Measurements from ENCODE around the gene THBS3. TPM values are rescaled to one million over a fixed set of nuclear protein-coding genes. Genes with fewer than 3 reads are reported as not detected.

Gene THBS3
- total and polyA plus RNA-seq, 2 of the 13 experiments (the other 11 are each of a cell fraction or from before 2014, with no cell fraction given) = 0.86 to 3.6 TPM

DNA sequence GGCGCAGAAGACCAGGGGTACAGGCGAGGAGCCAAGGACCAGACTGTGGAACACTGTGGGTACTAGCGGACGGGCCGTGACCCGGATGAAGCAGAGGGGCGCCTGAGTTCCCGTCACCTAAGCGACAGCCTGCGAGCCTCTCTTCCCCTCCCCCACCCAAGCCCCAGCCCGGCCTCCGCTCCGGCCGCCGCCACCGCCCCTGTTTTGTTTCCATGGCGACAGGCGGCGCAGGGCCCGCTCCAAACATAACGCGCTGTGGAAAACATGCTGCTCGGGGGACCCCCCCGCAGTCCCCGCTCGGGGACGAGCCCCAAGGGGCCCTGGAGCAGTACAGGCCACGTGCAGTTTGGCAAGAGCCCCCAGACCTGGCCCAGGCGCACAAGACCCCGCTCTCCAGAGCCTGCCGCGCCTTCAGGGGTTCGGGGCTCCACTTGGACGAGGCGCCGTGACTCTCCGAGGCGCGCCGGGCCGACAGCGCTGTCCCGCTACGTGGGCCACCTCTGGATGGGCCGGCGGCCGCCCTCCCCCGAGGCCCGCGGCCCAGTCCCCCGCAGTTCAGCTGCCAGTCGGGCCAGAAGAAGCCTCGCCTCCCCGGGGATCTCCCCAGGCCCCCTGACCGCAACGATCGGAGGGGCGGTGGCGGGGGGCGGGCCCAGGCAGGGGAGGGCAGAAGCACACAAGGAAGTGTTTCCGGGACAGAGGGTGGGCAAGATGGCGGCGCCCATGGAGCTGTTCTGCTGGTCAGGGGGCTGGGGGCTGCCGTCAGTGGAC is 1.0 kb upstream of the THBS3 start, which contains the start of gene MTX1 (continued):
- TF ChIP-seq ZNF235 (CRISPR knock-in tag; IDR thresholded peaks at IDR 0.05; ENCODE audit: borderline replicate concordance) = no peak
- no peak for TF ChIP-seq ZNF878 (CRISPR knock-in tag; IDR thresholded peaks at IDR 0.05)
- no peak for TF ChIP-seq ZNF33A (CRISPR knock-in tag; IDR thresholded peaks at IDR 0.05; ENCODE audit: borderline replicate concordance)
- no peak for TF ChIP-seq HNRNPL (IDR thresholded peaks at IDR 0.05; ENCODE audit: low read depth, low read length)
- TF ChIP-seq CENPT (CRISPR knock-in tag; IDR thresholded peaks at IDR 0.05; ENCODE audit: low read depth) = no peak
- TF ChIP-seq RXRA (CRISPR knock-in tag; IDR thresholded peaks at IDR 0.05) = no peak
- TF ChIP-seq KDM3A (CRISPR knock-in tag; IDR thresholded peaks at IDR 0.05; ENCODE audit: low read depth) = no peak
- TF ChIP-seq ZNF75D (CRISPR knock-in tag; IDR thresholded peaks at IDR 0.05; ENCODE audit: borderline replicate concordance) = no peak
- TF ChIP-seq MIXL1 (CRISPR knock-in tag; IDR thresholded peaks at IDR 0.05) = no peak
- TF ChIP-seq, protein P1, sequence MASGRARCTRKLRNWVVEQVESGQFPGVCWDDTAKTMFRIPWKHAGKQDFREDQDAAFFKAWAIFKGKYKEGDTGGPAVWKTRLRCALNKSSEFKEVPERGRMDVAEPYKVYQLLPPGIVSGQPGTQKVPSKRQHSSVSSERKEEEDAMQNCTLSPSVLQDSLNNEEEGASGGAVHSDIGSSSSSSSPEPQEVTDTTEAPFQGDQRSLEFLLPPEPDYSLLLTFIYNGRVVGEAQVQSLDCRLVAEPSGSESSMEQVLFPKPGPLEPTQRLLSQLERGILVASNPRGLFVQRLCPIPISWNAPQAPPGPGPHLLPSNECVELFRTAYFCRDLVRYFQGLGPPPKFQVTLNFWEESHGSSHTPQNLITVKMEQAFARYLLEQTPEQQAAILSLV (CRISPR knock-in tag; IDR thresholded peaks at IDR 0.05; ENCODE audit: borderline replicate concordance) = 0 out of 2 replicates have a peak, but pooled peaks have one; percentile 29
- TF ChIP-seq ZZZ3 (CRISPR knock-in tag; IDR thresholded peaks at IDR 0.05; ENCODE audit: borderline replicate concordance) = no peak
- TF ChIP-seq SOX5 (CRISPR knock-in tag; IDR thresholded peaks at IDR 0.05; ENCODE audit: borderline replicate concordance) = no peak
- TF ChIP-seq, protein P2, sequence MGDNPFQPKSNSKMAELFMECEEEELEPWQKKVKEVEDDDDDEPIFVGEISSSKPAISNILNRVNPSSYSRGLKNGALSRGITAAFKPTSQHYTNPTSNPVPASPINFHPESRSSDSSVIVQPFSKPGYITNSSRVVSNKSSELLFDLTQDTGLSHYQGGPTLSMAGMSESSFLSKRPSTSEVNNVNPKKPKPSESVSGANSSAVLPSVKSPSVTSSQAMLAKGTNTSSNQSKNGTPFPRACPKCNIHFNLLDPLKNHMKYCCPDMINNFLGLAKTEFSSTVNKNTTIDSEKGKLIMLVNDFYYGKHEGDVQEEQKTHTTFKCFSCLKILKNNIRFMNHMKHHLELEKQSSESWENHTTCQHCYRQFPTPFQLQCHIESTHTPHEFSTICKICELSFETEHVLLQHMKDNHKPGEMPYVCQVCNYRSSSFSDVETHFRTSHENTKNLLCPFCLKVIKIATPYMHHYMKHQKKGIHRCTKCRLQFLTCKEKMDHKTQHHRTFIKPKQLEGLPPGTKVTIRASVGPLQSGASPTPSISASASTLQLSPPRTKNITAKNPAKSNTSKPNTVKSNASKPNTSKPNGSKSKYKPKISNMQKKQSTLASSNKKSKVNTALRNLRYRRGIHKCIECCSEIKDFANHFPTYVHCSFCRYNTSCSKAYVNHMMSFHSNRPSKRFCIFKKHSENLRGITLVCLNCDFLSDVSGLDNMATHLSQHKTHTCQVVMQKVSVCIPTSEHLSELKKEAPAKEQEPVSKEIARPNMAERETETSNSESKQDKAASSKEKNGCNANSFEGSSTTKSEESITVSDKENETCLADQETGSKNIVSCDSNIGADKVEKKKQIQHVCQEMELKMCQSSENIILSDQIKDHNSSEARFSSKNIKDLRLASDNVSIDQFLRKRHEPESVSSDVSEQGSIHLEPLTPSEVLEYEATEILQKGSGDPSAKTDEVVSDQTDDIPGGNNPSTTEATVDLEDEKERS (CRISPR knock-in tag; IDR thresholded peaks at IDR 0.05) = no peak
- TF ChIP-seq ZSCAN30 (CRISPR knock-in tag; IDR thresholded peaks at IDR 0.05) = no peak
- TF ChIP-seq, protein P3, sequence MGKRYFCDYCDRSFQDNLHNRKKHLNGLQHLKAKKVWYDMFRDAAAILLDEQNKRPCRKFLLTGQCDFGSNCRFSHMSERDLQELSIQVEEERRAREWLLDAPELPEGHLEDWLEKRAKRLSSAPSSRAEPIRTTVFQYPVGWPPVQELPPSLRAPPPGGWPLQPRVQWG (CRISPR knock-in tag; IDR thresholded peaks at IDR 0.05; ENCODE audit: borderline replicate concordance, low read depth) = no peak
- TF ChIP-seq ZBTB8A (CRISPR knock-in tag; IDR thresholded peaks at IDR 0.05; ENCODE audit: borderline replicate concordance, low read depth) = no peak
- TF ChIP-seq, protein P4, sequence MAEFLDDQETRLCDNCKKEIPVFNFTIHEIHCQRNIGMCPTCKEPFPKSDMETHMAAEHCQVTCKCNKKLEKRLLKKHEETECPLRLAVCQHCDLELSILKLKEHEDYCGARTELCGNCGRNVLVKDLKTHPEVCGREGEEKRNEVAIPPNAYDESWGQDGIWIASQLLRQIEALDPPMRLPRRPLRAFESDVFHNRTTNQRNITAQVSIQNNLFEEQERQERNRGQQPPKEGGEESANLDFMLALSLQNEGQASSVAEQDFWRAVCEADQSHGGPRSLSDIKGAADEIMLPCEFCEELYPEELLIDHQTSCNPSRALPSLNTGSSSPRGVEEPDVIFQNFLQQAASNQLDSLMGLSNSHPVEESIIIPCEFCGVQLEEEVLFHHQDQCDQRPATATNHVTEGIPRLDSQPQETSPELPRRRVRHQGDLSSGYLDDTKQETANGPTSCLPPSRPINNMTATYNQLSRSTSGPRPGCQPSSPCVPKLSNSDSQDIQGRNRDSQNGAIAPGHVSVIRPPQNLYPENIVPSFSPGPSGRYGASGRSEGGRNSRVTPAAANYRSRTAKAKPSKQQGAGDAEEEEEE (CRISPR knock-in tag; IDR thresholded peaks at IDR 0.05; ENCODE audit: borderline replicate concordance) = 0 out of 2 replicates have a peak, but pooled peaks have one; percentile 43
- TF ChIP-seq FOXJ3 (CRISPR knock-in tag; IDR thresholded peaks at IDR 0.05; ENCODE audit: borderline replicate concordance) = 0 out of 2 replicates have a peak, but pooled peaks have one; percentile 13
- no peak for TF ChIP-seq ZSCAN22 (CRISPR knock-in tag; IDR thresholded peaks at IDR 0.05)
- TF ChIP-seq, protein P5, sequence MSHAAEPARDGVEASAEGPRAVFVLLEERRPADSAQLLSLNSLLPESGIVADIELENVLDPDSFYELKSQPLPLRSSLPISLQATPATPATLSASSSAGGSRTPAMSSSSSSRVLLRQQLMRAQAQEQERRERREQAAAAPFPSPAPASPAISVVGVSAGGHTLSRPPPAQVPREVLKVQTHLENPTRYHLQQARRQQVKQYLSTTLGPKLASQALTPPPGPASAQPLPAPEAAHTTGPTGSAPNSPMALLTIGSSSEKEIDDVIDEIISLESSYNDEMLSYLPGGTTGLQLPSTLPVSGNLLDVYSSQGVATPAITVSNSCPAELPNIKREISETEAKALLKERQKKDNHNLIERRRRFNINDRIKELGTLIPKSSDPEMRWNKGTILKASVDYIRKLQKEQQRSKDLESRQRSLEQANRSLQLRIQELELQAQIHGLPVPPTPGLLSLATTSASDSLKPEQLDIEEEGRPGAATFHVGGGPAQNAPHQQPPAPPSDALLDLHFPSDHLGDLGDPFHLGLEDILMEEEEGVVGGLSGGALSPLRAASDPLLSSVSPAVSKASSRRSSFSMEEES (CRISPR knock-in tag; IDR thresholded peaks at IDR 0.05) = no peak
